Measurements from ENCODE around the gene SPINT1.
A peak's percentile ranks its signal among the peaks of the same experiment; 100 is the strongest.
"Not testable (repeated sequence)": the region's sequence is repeated elsewhere in the genome, so short reads cannot be mapped to it uniquely, and the experiment has no call there.

SPINT1 gene

DNA sequence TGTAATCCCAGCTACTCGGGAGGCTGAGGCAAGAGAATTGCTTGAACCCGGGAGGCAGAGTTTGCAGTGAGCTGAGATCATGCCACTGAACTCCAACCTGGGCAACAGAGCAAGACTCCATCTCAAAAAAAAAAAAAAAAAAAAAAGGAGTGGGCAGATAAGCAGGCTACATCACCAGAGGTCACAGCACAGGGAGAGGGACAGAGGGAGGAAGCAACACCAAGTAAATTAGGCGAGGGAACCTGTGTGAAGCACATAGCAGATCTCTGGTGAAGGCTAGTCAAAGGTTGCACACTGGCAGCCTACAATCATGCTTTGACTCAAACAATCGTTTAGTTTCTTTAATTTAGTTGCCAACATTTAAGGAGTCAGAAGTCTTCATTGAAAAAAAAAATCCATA, 17.3 kb downstream of the SPINT1 start:
- H3K4me2 ChIP-seq (ENCODE audit: low read length, poor library complexity, severe bottlenecking); H3K9me3 ChIP-seq (ENCODE audit: control insufficient read depth, low read length); H3K23ac ChIP-seq (ENCODE audit: low read length in 2 of 2); H3K79me1 ChIP-seq (replicated peaks; ENCODE audit: low read length, poor library complexity, severe bottlenecking); H3K18ac ChIP-seq (ENCODE audit: low read depth in 1 of 2, low read length in 2 of 2); H3K14ac ChIP-seq (ENCODE audit: low read length in 2 of 2); H4K91ac ChIP-seq (ENCODE audit: low read length); H4K8ac ChIP-seq (ENCODE audit: low read length); H2BK120ac ChIP-seq (ENCODE audit: low read depth, low read length); H3K4ac ChIP-seq (ENCODE audit: low read depth in 1 of 2, low read length in 2 of 2); H3K27ac ChIP-seq (ENCODE audit: low read length, poor library complexity, severe bottlenecking); H2BK15ac ChIP-seq (ENCODE audit: low read depth, poor library complexity, severe bottlenecking); H2AFZ ChIP-seq (ENCODE audit: low read depth, low read length); DNase-seq; H3K9ac ChIP-seq (ENCODE audit: low read length); H3K4me3 ChIP-seq (ENCODE audit: insufficient read depth in 1 of 2, low read depth in 1 of 2, low read length in 2 of 2); H2BK12ac ChIP-seq (ENCODE audit: low read length in 2 of 2); H2AK5ac ChIP-seq (ENCODE audit: low read length, severe bottlenecking); H2BK5ac ChIP-seq (ENCODE audit: low read depth, low read length, poor library complexity, severe bottlenecking): not testable (repeated sequence)
- Histone ChIP-seq H3K4me1 (ENCODE audit: control insufficient read depth, insufficient read depth, low read depth, low read length) (peaks cover 14% of the 10 kb centered on the region), H3K36me3 (ENCODE audit: control insufficient read depth in 1 of 2, insufficient read depth in 2 of 2, low read depth in 1 of 2, low read length in 2 of 2) (peaks cover 0 to 10% of the 10 kb centered on the region in 2 experiments), H3K27me3 (ENCODE audit: control insufficient read depth in 1 of 2, insufficient read depth in 1 of 2, low read length in 2 of 2) (peaks cover 0 to 40% of the 10 kb centered on the region in 2 experiments)
- WGBS: 100% methylated on average over 3 of the region's 4 CpGs

DNA sequence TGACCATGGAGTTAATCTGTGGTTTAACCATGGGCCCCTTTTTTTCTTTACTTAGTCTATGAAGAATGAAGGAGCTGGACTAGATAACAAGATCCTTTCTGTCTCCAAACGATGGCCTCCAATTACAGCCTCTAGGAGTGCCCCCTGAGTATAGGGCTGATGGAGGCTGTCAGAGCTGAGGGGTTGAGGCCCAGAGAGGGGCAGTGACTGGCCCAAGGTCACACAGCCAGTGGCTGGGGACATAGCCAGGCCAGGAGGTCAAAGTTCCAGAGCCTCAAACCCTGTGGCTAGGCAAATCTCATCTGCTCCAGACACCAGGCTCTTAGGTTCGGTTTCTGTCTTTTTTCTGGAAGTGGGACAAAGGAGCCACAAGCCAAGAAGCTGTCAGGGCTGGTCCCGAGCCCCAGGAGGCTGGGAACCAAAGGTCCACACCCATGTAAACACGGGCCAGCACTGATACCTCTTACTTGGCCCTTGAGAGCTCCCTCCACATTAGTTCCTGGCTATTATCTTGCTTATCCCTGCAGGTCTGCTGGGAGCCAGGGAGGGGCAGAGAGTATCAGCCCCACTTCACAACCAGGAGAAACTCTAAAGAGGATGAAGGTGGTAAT, 19.9 kb downstream of the SPINT1 start:
- no peaks in the 10 kb centered on the region for H3K36me3 ChIP-seq (ENCODE audit: control insufficient read depth in 1 of 2, insufficient read depth in 2 of 2, low read depth in 1 of 2, low read length in 2 of 2)
- H2BK15ac ChIP-seq (ENCODE audit: low read depth, poor library complexity, severe bottlenecking): no peak overlapping the region
- H3K4me1 ChIP-seq (ENCODE audit: control insufficient read depth, insufficient read depth, low read depth, low read length): peaks cover 13% of the 10 kb centered on the region
- H3K14ac ChIP-seq (ENCODE audit: low read length in 2 of 2): no peak overlapping the region
- no peak overlapping the region for H3K4me2 ChIP-seq (ENCODE audit: low read length, poor library complexity, severe bottlenecking)
- no peak for DNase-seq
- peaks cover 0 to 29% of the 10 kb centered on the region in 2 experiments for H3K27me3 ChIP-seq (ENCODE audit: control insufficient read depth in 1 of 2, insufficient read depth in 1 of 2, low read length in 2 of 2)
- no peak overlapping the region for H2BK12ac ChIP-seq (ENCODE audit: low read length in 2 of 2)
- no peak overlapping the region for H3K23ac ChIP-seq (ENCODE audit: low read length in 2 of 2)
- H3K9me3 ChIP-seq (ENCODE audit: control insufficient read depth, low read length): no peaks in the 10 kb centered on the region
- H3K4ac ChIP-seq (ENCODE audit: low read depth in 1 of 2, low read length in 2 of 2): no peak overlapping the region
- no peak overlapping the region for H2AFZ ChIP-seq (ENCODE audit: low read depth, low read length)
- no peak overlapping the region for H3K27ac ChIP-seq (ENCODE audit: low read length, poor library complexity, severe bottlenecking)
- no peak overlapping the region for H3K9ac ChIP-seq (ENCODE audit: low read length)
- no peak overlapping the region for H4K91ac ChIP-seq (ENCODE audit: low read length)
- 68% methylated on average over 4 of the region's 4 CpGs for WGBS
- H4K8ac ChIP-seq (ENCODE audit: low read length): no peak overlapping the region
- no peak overlapping the region for H3K4me3 ChIP-seq (ENCODE audit: insufficient read depth in 1 of 2, low read depth in 1 of 2, low read length in 2 of 2)
- no peak overlapping the region for H3K18ac ChIP-seq (ENCODE audit: low read depth in 1 of 2, low read length in 2 of 2)
- H2AK5ac ChIP-seq (ENCODE audit: low read length, severe bottlenecking): no peak overlapping the region
- H2BK120ac ChIP-seq (ENCODE audit: low read depth, low read length): no peak overlapping the region
- H2BK5ac ChIP-seq (ENCODE audit: low read depth, low read length, poor library complexity, severe bottlenecking): no peak overlapping the region
- H3K79me1 ChIP-seq (replicated peaks; ENCODE audit: low read length, poor library complexity, severe bottlenecking): no peaks in the 10 kb centered on the region

DNA sequence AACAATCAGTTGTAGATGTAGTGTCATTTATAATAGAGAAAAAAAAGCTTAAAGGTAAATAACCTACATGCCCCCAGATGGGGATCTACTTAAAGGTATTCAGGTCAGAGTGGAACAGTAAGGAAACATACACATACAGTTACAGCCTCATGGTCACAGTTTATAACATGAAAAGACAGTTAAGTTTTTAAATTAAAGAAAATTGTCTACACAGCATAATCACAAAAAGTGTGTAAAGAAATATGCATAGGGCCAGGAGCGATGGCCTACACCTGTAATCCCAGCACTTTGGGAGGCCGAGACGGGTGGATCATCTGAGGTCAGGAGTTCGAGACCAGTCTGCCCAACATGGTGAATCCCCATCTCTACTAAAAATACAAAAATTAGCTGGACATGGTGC, 23.4 kb downstream of the SPINT1 start:
- Histone ChIP-seq H2AK5ac (ENCODE audit: low read length, severe bottlenecking) (no peak overlapping the region), H2BK12ac (ENCODE audit: low read length in 2 of 2) (no peak overlapping the region), H2BK120ac (ENCODE audit: low read depth, low read length) (no peak overlapping the region), H3K27me3 (ENCODE audit: control insufficient read depth in 1 of 2, insufficient read depth in 1 of 2, low read length in 2 of 2) (peaks cover 0 to 34% of the 10 kb centered on the region in 2 experiments), H2AFZ (ENCODE audit: low read depth, low read length) (no peak overlapping the region), H3K9ac (ENCODE audit: low read length) (no peak overlapping the region), H3K14ac (ENCODE audit: low read length in 2 of 2) (no peak overlapping the region), H3K4me2 (ENCODE audit: low read length, poor library complexity, severe bottlenecking) (no peak overlapping the region), H3K36me3 (ENCODE audit: control insufficient read depth in 1 of 2, insufficient read depth in 2 of 2, low read depth in 1 of 2, low read length in 2 of 2) (no peaks in the 10 kb centered on the region), H3K27ac (ENCODE audit: low read length, poor library complexity, severe bottlenecking) (no peak overlapping the region), H3K4ac (ENCODE audit: low read depth in 1 of 2, low read length in 2 of 2) (no peak overlapping the region), H3K23ac (ENCODE audit: low read length in 2 of 2) (no peak overlapping the region), H2BK5ac (ENCODE audit: low read depth, low read length, poor library complexity, severe bottlenecking) (no peak overlapping the region), H3K4me1 (ENCODE audit: control insufficient read depth, insufficient read depth, low read depth, low read length) (peaks cover 10% of the 10 kb centered on the region), H3K18ac (ENCODE audit: low read depth in 1 of 2, low read length in 2 of 2) (no peak overlapping the region), H3K4me3 (ENCODE audit: insufficient read depth in 1 of 2, low read depth in 1 of 2, low read length in 2 of 2) (no peak overlapping the region), H2BK15ac (ENCODE audit: low read depth, poor library complexity, severe bottlenecking) (no peak overlapping the region), H3K79me1 (replicated peaks; ENCODE audit: low read length, poor library complexity, severe bottlenecking) (no peaks in the 10 kb centered on the region), H3K9me3 (ENCODE audit: control insufficient read depth, low read length) (no peaks in the 10 kb centered on the region), H4K91ac (ENCODE audit: low read length) (no peak overlapping the region), H4K8ac (ENCODE audit: low read length) (no peak overlapping the region)
- 94% methylated on average over 4 of the region's 4 CpGs for WGBS
- DNase-seq: no peak

DNA sequence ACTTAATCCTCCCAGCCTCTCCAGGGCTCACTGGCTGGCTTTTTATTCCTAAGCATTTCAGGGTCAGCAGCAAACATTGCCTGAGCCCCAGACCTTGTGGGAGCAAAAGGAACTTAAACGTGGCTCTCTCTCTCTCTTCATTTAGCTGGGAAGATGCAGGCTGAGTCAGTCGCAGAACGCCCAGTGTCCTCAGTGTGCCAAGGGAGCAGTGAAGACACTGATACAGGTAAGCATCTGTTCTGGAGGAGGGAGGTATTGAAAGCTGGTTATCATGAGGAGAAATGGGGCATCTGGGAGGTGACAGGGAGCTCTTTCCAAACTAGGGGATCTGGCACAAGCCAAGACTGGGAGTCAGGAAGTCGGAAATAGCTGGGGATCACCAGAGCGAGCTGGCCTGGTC, 25.8 kb downstream of the SPINT1 start:
- no peak overlapping the region for H3K4me2 ChIP-seq (ENCODE audit: low read length, poor library complexity, severe bottlenecking)
- DNase-seq: no peak
- H2BK120ac ChIP-seq (ENCODE audit: low read depth, low read length): no peak overlapping the region
- H3K4ac ChIP-seq (ENCODE audit: low read depth in 1 of 2, low read length in 2 of 2): no peak overlapping the region
- H3K9me3 ChIP-seq (ENCODE audit: control insufficient read depth, low read length): no peaks in the 10 kb centered on the region
- no peak overlapping the region for H3K14ac ChIP-seq (ENCODE audit: low read length in 2 of 2)
- 86% methylated on average over 5 of the region's 5 CpGs for WGBS
- H3K18ac ChIP-seq (ENCODE audit: low read depth in 1 of 2, low read length in 2 of 2): no peak overlapping the region
- peaks cover 22% of the 10 kb centered on the region for H3K4me1 ChIP-seq (ENCODE audit: control insufficient read depth, insufficient read depth, low read depth, low read length)
- no peak overlapping the region for H3K9ac ChIP-seq (ENCODE audit: low read length)
- no peak overlapping the region for H3K27ac ChIP-seq (ENCODE audit: low read length, poor library complexity, severe bottlenecking)
- no peak overlapping the region for H2BK15ac ChIP-seq (ENCODE audit: low read depth, poor library complexity, severe bottlenecking)
- H3K36me3 ChIP-seq (ENCODE audit: control insufficient read depth in 1 of 2, insufficient read depth in 2 of 2, low read depth in 1 of 2, low read length in 2 of 2): no peaks in the 10 kb centered on the region
- H3K27me3 ChIP-seq (ENCODE audit: control insufficient read depth in 1 of 2, insufficient read depth in 1 of 2, low read length in 2 of 2): peaks cover 10 to 42% of the 10 kb centered on the region in 2 experiments
- H2BK5ac ChIP-seq (ENCODE audit: low read depth, low read length, poor library complexity, severe bottlenecking): no peak overlapping the region
- no peak overlapping the region for H4K91ac ChIP-seq (ENCODE audit: low read length)
- H3K79me1 ChIP-seq (replicated peaks; ENCODE audit: low read length, poor library complexity, severe bottlenecking): no peaks in the 10 kb centered on the region
- H2AK5ac ChIP-seq (ENCODE audit: low read length, severe bottlenecking): no peak overlapping the region
- H3K23ac ChIP-seq (ENCODE audit: low read length in 2 of 2): peak overlapping the region in 1 of 2 experiments; percentile 31
- no peak overlapping the region for H4K8ac ChIP-seq (ENCODE audit: low read length)
- H3K4me3 ChIP-seq (ENCODE audit: insufficient read depth in 1 of 2, low read depth in 1 of 2, low read length in 2 of 2): no peak overlapping the region
- no peak overlapping the region for H2BK12ac ChIP-seq (ENCODE audit: low read length in 2 of 2)
- H2AFZ ChIP-seq (ENCODE audit: low read depth, low read length): no peak overlapping the region

Data from mesenchymal stem cell (in vitro differentiated cells and primary cell).